Tibial nerve (tissue), 4 donors: ENCODE results near the gene BNC2.

ENCODE experiments used
- EP300 ChIP-seq, 2 donors: sonication (generic); formaldehyde crosslinking; IDR thresholded peaks; one replicate each; pipeline ENCODE4 v1.6.1; 2017; ENCODE audit warnings: antibody characterized with exemption in 2 of 2, mild to moderate bottlenecking in 1 of 2
- POLR2A ChIP-seq, 2 donors: fragments of 450-650 bp; IDR thresholded peaks; one replicate each; pipeline ENCODE4 v1.6.1; 2017; ENCODE audit warnings: antibody characterized with exemption in 2 of 2, mild to moderate bottlenecking in 2 of 2, moderate library complexity in 2 of 2
- TF ChIP-seq, protein P1 (sequence below), 5 experiments: fragments of 200-600 bp in 3 of 5; fragments of 450-650 bp in 2 of 5; sonication (generic) in 3 of 5; IDR thresholded peaks; one replicate each; pipeline ENCODE4 v1.5.1; 2016 to 2019; ENCODE audit warnings: antibody characterized with exemption in 5 of 5, mild to moderate bottlenecking in 3 of 5, moderate library complexity in 2 of 5

DNA sequence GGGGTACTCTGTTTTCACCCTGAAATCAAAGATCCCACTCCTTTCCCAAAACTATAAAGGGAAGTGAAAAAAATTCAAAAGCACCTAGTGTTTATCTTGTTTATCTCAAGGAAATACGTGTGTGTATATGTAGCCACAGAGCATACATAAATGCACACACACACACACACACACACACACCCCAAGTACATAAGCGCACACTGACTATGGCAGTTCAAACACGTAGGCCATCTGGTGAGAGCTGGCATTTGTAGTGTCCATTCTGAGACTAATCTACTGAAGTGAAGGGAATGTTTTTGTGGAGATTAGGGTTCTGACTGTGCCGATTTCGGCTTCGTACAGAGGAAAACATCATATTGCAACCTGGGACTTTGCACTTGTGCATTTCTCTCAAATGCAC lies 451.7 kb downstream of the BNC2 start:
- TF ChIP-seq, protein P1, sequence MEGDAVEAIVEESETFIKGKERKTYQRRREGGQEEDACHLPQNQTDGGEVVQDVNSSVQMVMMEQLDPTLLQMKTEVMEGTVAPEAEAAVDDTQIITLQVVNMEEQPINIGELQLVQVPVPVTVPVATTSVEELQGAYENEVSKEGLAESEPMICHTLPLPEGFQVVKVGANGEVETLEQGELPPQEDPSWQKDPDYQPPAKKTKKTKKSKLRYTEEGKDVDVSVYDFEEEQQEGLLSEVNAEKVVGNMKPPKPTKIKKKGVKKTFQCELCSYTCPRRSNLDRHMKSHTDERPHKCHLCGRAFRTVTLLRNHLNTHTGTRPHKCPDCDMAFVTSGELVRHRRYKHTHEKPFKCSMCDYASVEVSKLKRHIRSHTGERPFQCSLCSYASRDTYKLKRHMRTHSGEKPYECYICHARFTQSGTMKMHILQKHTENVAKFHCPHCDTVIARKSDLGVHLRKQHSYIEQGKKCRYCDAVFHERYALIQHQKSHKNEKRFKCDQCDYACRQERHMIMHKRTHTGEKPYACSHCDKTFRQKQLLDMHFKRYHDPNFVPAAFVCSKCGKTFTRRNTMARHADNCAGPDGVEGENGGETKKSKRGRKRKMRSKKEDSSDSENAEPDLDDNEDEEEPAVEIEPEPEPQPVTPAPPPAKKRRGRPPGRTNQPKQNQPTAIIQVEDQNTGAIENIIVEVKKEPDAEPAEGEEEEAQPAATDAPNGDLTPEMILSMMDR (IDR thresholded peaks at IDR 0.05) = no peak
- TF ChIP-seq POLR2A (IDR thresholded peaks at IDR 0.05) (no peak), EP300 (IDR thresholded peaks at IDR 0.05) (no peak)
